ENCODE measurements around the gene PLCH1. TPM values are rescaled to one million over a fixed set of nuclear protein-coding genes. Genes with fewer than 3 reads are reported as not detected.

PLCH1 gene
- total RNA-seq, 1 donor from 2014 or later: 7.6 TPM

DNA sequence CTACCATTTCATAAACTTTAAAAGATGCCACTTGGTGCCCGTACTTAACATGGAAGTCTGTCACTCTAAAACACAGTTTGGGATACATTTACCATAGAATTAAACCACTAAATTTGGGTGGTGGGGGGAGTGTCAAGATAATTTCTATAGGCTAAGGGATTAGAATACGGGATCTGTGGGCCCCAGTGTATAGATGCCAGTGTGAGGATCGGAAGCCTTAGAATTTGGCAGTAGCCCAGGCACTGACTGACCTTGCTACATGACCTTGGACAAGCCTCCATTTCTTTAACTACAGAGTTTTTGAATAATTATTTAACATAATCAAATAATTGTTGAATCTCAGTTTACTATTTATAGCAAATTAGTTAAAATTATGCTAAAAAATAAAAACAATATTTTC is 375.1 kb downstream of the PLCH1 start:
- Mint-ChIP-seq H3K4me1 (ENCODE audit: unreplicated experiment) (peaks cover 3% of the 10 kb centered on the region), H3K9me3 (peaks cover 4% of the 10 kb centered on the region), H3K27me3 (no peaks in the 10 kb centered on the region), H3K36me3 (peaks cover 3% of the 10 kb centered on the region), H3K27ac (no peak overlapping the region), H3K4me3 (no peak overlapping the region)
- TF ChIP-seq, protein P1, sequence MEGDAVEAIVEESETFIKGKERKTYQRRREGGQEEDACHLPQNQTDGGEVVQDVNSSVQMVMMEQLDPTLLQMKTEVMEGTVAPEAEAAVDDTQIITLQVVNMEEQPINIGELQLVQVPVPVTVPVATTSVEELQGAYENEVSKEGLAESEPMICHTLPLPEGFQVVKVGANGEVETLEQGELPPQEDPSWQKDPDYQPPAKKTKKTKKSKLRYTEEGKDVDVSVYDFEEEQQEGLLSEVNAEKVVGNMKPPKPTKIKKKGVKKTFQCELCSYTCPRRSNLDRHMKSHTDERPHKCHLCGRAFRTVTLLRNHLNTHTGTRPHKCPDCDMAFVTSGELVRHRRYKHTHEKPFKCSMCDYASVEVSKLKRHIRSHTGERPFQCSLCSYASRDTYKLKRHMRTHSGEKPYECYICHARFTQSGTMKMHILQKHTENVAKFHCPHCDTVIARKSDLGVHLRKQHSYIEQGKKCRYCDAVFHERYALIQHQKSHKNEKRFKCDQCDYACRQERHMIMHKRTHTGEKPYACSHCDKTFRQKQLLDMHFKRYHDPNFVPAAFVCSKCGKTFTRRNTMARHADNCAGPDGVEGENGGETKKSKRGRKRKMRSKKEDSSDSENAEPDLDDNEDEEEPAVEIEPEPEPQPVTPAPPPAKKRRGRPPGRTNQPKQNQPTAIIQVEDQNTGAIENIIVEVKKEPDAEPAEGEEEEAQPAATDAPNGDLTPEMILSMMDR (conservative IDR thresholded peaks at IDR 0.05): no peak
- DNase-seq (ENCODE audit: extremely low spot score, unreplicated experiment): no peak

GRCh38 chr3:155369244-155369643 is 375.6 kb downstream of the PLCH1 start:
- Mint-ChIP-seq H3K4me3 (no peak overlapping the region), H3K27ac (no peak overlapping the region), H3K4me1 (ENCODE audit: unreplicated experiment) (peaks cover 5% of the 10 kb centered on the region), H3K9me3 (peaks cover 5% of the 10 kb centered on the region), H3K36me3 (peaks cover 4% of the 10 kb centered on the region), H3K27me3 (no peaks in the 10 kb centered on the region)
- TF ChIP-seq, protein P1 (conservative IDR thresholded peaks at IDR 0.05): no peak
- DNase-seq (ENCODE audit: extremely low spot score, unreplicated experiment): no peak

GRCh38 chr3:155368786-155369185 is 376.1 kb downstream of the PLCH1 start:
- TF ChIP-seq, protein P1 (conservative IDR thresholded peaks at IDR 0.05): no peak
- no peaks in the 10 kb centered on the region for H3K27me3 Mint-ChIP-seq
- no peak overlapping the region for H3K27ac Mint-ChIP-seq
- no peak overlapping the region for H3K4me3 Mint-ChIP-seq
- peaks cover 8% of the 10 kb centered on the region for H3K4me1 Mint-ChIP-seq (ENCODE audit: unreplicated experiment)
- DNase-seq (ENCODE audit: extremely low spot score, unreplicated experiment): no peak
- H3K9me3 Mint-ChIP-seq: peaks cover 5% of the 10 kb centered on the region
- H3K36me3 Mint-ChIP-seq: peaks cover 4% of the 10 kb centered on the region

- H3K4me1 Mint-ChIP-seq (ENCODE audit: unreplicated experiment): peaks cover 15% of the 10 kb centered on the region
- peaks cover 4% of the 10 kb centered on the region for H3K36me3 Mint-ChIP-seq
- no peak overlapping the region for H3K27ac Mint-ChIP-seq
- H3K27me3 Mint-ChIP-seq: no peaks in the 10 kb centered on the region
- TF ChIP-seq, protein P1 (conservative IDR thresholded peaks at IDR 0.05): no peak
- DNase-seq (ENCODE audit: extremely low spot score, unreplicated experiment): no peak
- H3K4me3 Mint-ChIP-seq: no peak overlapping the region
- peaks cover 5% of the 10 kb centered on the region for H3K9me3 Mint-ChIP-seq
These were observed 377.4 kb downstream of the PLCH1 start for GRCh38 chr3:155367506-155367905.

- Mint-ChIP-seq H3K36me3 (peaks cover 4% of the 10 kb centered on the region), H3K27ac (no peak overlapping the region), H3K27me3 (no peaks in the 10 kb centered on the region), H3K4me3 (no peak overlapping the region), H3K4me1 (ENCODE audit: unreplicated experiment) (peaks cover 15% of the 10 kb centered on the region), H3K9me3 (peaks cover 5% of the 10 kb centered on the region)
- no peak for DNase-seq (ENCODE audit: extremely low spot score, unreplicated experiment)
- TF ChIP-seq, protein P1 (conservative IDR thresholded peaks at IDR 0.05): no peak
These were observed 379.6 kb downstream of the PLCH1 start for GRCh38 chr3:155365178-155365783.
